H9 (cell line): ENCODE measurements around the gene SPRN. TPM values are rescaled to one million over a fixed set of nuclear protein-coding genes. Genes with fewer than 3 reads are reported as not detected.

Source experiments
- DNase-seq: peaks from one replicate; pipeline ENCODE4 v3.0.0-alpha.2; 2017
- H2AFZ ChIP-seq: one replicate; pipeline ENCODE4 v1.6.1; 2013; ENCODE audit warnings: mild to moderate bottlenecking, low read length, control low read depth, moderate library complexity
- H2AK5ac ChIP-seq: 2 replicates; pipeline ENCODE4 v1.6.1; 2013; ENCODE audit warnings: low read length, control low read depth, mixed read lengths; ENCODE audit not compliant: insufficient read length
- H2BK120ac ChIP-seq: one replicate; pipeline ENCODE4 v1.6.1; 2013; ENCODE audit warnings: low read depth, mild to moderate bottlenecking, low read length, control low read depth, inconsistent platforms; ENCODE audit not compliant: poor library complexity, severe bottlenecking
- H2BK12ac ChIP-seq: 2 replicates; pipeline ENCODE4 v1.6.1; 2013; ENCODE audit warnings: low read length, control low read depth, mixed read lengths, low read depth; ENCODE audit not compliant: insufficient read length
- H2BK15ac ChIP-seq: 2 replicates; pipeline ENCODE4 v1.6.1; 2013; ENCODE audit warnings: low read depth, low read length, control low read depth
- H2BK20ac ChIP-seq: one replicate; pipeline ENCODE4 v1.6.1; 2013; ENCODE audit warnings: low read depth, mild to moderate bottlenecking, low read length, control low read depth, inconsistent platforms; ENCODE audit not compliant: poor library complexity, severe bottlenecking
- H2BK5ac ChIP-seq: 2 replicates; pipeline ENCODE4 v1.6.1; 2013; ENCODE audit warnings: low read length, control low read depth, mixed read lengths; ENCODE audit not compliant: insufficient read length
- H3K14ac ChIP-seq: 2 replicates; pipeline ENCODE4 v1.6.1; 2013; ENCODE audit warnings: low read length, control low read depth; ENCODE audit not compliant: insufficient read depth
- H3K18ac ChIP-seq: 2 replicates; pipeline ENCODE4 v1.6.1; 2013; ENCODE audit warnings: low read depth, mild to moderate bottlenecking, mixed read lengths, low read length, control low read depth; ENCODE audit not compliant: insufficient read length
- H3K23ac ChIP-seq: 2 replicates; pipeline ENCODE4 v1.6.1; 2013; ENCODE audit warnings: low read length, control low read depth, mixed read lengths, low read depth; ENCODE audit not compliant: insufficient read length
- H3K23me2 ChIP-seq: 2 replicates; pipeline ENCODE4 v1.6.1; 2013; ENCODE audit warnings: low read depth, mild to moderate bottlenecking, mixed read lengths, low read length, control low read depth; ENCODE audit not compliant: insufficient read length, poor library complexity, severe bottlenecking
- H3K27ac ChIP-seq: 2 replicates; pipeline ENCODE4 v1.5.1; 2013; ENCODE audit warnings: low read length, control low read depth, mixed read lengths, low read depth; ENCODE audit not compliant: insufficient read length
- H3K27me3 ChIP-seq: 2 replicates; pipeline ENCODE4 v1.6.1; 2013; ENCODE audit warnings: low read length, control low read depth, inconsistent platforms; ENCODE audit not compliant: insufficient read depth
- H3K4ac ChIP-seq: 2 replicates; pipeline ENCODE4 v1.6.1; 2013; ENCODE audit warnings: low read depth, mild to moderate bottlenecking, control low read depth, inconsistent platforms, low read length, moderate library complexity
- H3K4me1 ChIP-seq: 2 replicates; pipeline ENCODE4 v1.6.1; 2013; ENCODE audit warnings: low read length, control low read depth, inconsistent platforms; ENCODE audit not compliant: insufficient read depth
- H3K4me2 ChIP-seq: 2 replicates; pipeline ENCODE4 v1.6.1; 2013; ENCODE audit warnings: low read length, control low read depth, mixed read lengths; ENCODE audit not compliant: insufficient read length, insufficient read depth
- H3K56ac ChIP-seq: 2 replicates; pipeline ENCODE4 v1.6.1; 2013; ENCODE audit warnings: low read depth, mild to moderate bottlenecking, mixed read lengths, low read length, control low read depth; ENCODE audit not compliant: insufficient read length
- H3K79me1 ChIP-seq: 2 replicates; pipeline ENCODE4 v1.6.1; 2013; ENCODE audit warnings: low read depth, mild to moderate bottlenecking, moderate library complexity, low read length, control low read depth, inconsistent platforms; ENCODE audit not compliant: insufficient read depth, poor library complexity, severe bottlenecking
- H3K79me2 ChIP-seq: 2 replicates; pipeline ENCODE4 v1.6.1; 2013; ENCODE audit warnings: low read length, control low read depth, inconsistent platforms; ENCODE audit not compliant: insufficient read depth
- H3K9ac ChIP-seq: 2 replicates; pipeline ENCODE4 v1.6.1; 2013; ENCODE audit warnings: low read length, control low read depth, mixed read lengths; ENCODE audit not compliant: insufficient read length; ENCODE audit errors: extremely low read depth
- H3K9me3 ChIP-seq: one replicate; pipeline ENCODE4 v1.6.1; 2013; ENCODE audit warnings: low read depth, low read length, inconsistent platforms; ENCODE audit not compliant: control insufficient read depth
- H3T11ph ChIP-seq: one replicate; pipeline ENCODE4 v1.6.1; 2013; ENCODE audit warnings: mild to moderate bottlenecking, low read length, control low read depth, inconsistent platforms
- H4K20me1 ChIP-seq: one replicate; pipeline ENCODE4 v1.6.1; 2013; ENCODE audit not compliant: control insufficient read depth, insufficient read length, insufficient read depth
- H4K5ac ChIP-seq: 2 replicates; pipeline ENCODE4 v1.6.1; 2013; ENCODE audit warnings: low read depth, mild to moderate bottlenecking, mixed read lengths, low read length, control low read depth; ENCODE audit not compliant: insufficient read length
- H4K8ac ChIP-seq: replicated peaks from 2 replicates; pipeline ENCODE4 v1.6.1; 2013; ENCODE audit warnings: low read length, control low read depth, mixed read lengths, low read depth; ENCODE audit not compliant: insufficient read length
- H4K91ac ChIP-seq: 2 replicates; pipeline ENCODE4 v1.6.1; 2013; ENCODE audit warnings: low read depth, mild to moderate bottlenecking, moderate library complexity, mixed read lengths, low read length, control low read depth; ENCODE audit not compliant: insufficient read length
- H3K27ac Mint-ChIP-seq, 3 experiments: 2 replicates in 2 of 3; 3 replicates in 1 of 3; pipeline ENCODE4 v1.8.0; 2020 to 2021; ENCODE audit warnings: mixed read lengths in 3 of 3, mild to moderate bottlenecking in 1 of 3, moderate library complexity in 1 of 3
- H3K27me3 Mint-ChIP-seq: 2 replicates; pipeline ENCODE4 v1.8.0; 2021; ENCODE audit warnings: low read depth, mild to moderate bottlenecking, moderate library complexity, mixed read lengths
- H3K36me3 Mint-ChIP-seq, 3 experiments: 2 replicates in 2 of 3; 3 replicates in 1 of 3; pipeline ENCODE4 v1.8.0; 2020 to 2021; ENCODE audit warnings: low read depth in 3 of 3, mixed read lengths in 3 of 3; ENCODE audit not compliant: insufficient read depth in 1 of 3
- H3K4me1 Mint-ChIP-seq, 2 experiments: 2 replicates each; pipeline ENCODE4 v1.8.0; 2020; ENCODE audit warnings: mixed read lengths in 2 of 2
- H3K4me3 Mint-ChIP-seq, 2 experiments: 2 replicates in 1 of 2; 3 replicates in 1 of 2; pipeline ENCODE4 v1.8.0; 2020 to 2021; ENCODE audit warnings: mild to moderate bottlenecking in 2 of 2, mixed read lengths in 2 of 2, moderate library complexity in 1 of 2
- H3K9me3 Mint-ChIP-seq, 2 experiments: 2 replicates in 1 of 2; 3 replicates in 1 of 2; pipeline ENCODE4 v1.8.0; 2020; ENCODE audit warnings: mild to moderate bottlenecking in 2 of 2, mixed read lengths in 2 of 2, moderate library complexity in 1 of 2
- WGBS: extraction: QIAGEN DNeasy Blood & Tissue Kit; methylation state at CpG from one replicate; pipeline ENCODE4 v1.1.7; 2013; ENCODE audit warnings: missing lambda C conversion rate, low lambda C conversion rate, mixed read lengths; ENCODE audit not compliant: insufficient read length; ENCODE audit errors: extremely low coverage; 5-methylcytosine and 5-hydroxymethylcytosine counted together
- total RNA-seq: library from RNA; stranded (reverse); gene quantifications from 2 replicates; pipeline ENCODE4 v1.2.1, GENCODE V29; 2021
- TF ChIP-seq, protein P1 (sequence below): fragments of 200-600 bp; sonication (generic); conservative IDR thresholded peaks from 3 replicates; pipeline ENCODE4 v1.8.0; 2021; ENCODE audit warnings: antibody characterized with exemption, mild to moderate bottlenecking

SPRN gene
- total RNA-seq, 1 experiment from 2014 or later: 0.42 TPM

DNA sequence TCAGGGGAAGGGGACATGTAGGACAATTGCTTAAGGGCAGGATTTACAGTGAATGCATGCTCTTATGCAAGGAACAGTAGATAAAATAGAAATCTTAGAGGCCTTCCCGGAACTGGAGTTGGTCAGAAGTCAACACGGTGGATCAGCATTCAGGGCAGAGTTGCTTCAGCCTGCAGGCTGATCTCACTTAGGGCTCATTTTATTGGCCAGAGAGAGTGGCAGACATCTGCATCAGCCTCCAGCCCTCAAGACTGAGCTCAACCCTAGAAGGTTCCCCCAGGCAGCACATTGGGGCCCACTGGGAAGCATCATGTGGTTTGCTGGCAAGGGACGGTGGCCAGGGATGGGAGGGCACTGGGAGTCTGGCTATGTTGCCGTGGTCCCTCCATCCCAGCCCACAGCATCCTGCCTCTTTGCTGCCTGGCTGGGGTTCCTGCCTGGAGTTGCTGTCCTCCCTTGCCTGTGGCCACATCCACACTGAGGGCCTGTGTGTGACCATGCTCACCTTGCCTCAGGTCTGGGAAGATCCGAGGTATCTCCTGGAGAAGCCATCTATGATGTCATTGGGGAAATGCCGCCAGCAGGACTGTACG, 42.4 kb upstream of the SPRN start:
- no peaks in the 10 kb centered on the region for H3K4me1 Mint-ChIP-seq
- no peaks in the 10 kb centered on the region for H3K79me2 ChIP-seq
- H4K8ac ChIP-seq: no peak overlapping the region
- H2BK5ac ChIP-seq: no peak overlapping the region
- no peak overlapping the region for H3K56ac ChIP-seq
- no peaks in the 10 kb centered on the region for H4K20me1 ChIP-seq
- H3K4me1 ChIP-seq: no peaks in the 10 kb centered on the region
- H3K9me3 ChIP-seq: peaks cover 85% of the 10 kb centered on the region
- no peak overlapping the region for H2BK120ac ChIP-seq
- H3K9ac ChIP-seq: no peak overlapping the region
- peaks cover 9 to 23% (median 15%) of the 10 kb centered on the region in 3 experiments; a peak in 6 of 7 replicates for H3K36me3 Mint-ChIP-seq
- peaks cover 86 to 91% of the 10 kb centered on the region in 2 experiments for H3K9me3 Mint-ChIP-seq
- no peak overlapping the region for H2BK12ac ChIP-seq
- H3T11ph ChIP-seq: no peak overlapping the region
- H2AFZ ChIP-seq: no peak overlapping the region
- H3K4ac ChIP-seq: no peak overlapping the region
- no peak overlapping the region for H3K27ac Mint-ChIP-seq
- no peak overlapping the region for H3K23ac ChIP-seq
- H2AK5ac ChIP-seq: no peak overlapping the region
- H3K4me2 ChIP-seq: no peak overlapping the region
- H3K79me1 ChIP-seq: no peaks in the 10 kb centered on the region
- H3K27me3 Mint-ChIP-seq: peaks cover 4% of the 10 kb centered on the region
- WGBS: no CpG with 5 or more reads among the region's 7 CpGs
- H3K18ac ChIP-seq: no peak overlapping the region
- no peak overlapping the region for H2BK20ac ChIP-seq
- no peak for DNase-seq
- H3K27me3 ChIP-seq: no peaks in the 10 kb centered on the region
- no peaks in the 10 kb centered on the region for H3K23me2 ChIP-seq
- H3K14ac ChIP-seq: no peak overlapping the region
- no peak overlapping the region for H4K5ac ChIP-seq
- H3K27ac ChIP-seq: no peak overlapping the region
- H2BK15ac ChIP-seq: no peak overlapping the region
- H3K4me3 Mint-ChIP-seq: no peak overlapping the region
- H4K91ac ChIP-seq: no peak overlapping the region
- TF ChIP-seq, protein P1, sequence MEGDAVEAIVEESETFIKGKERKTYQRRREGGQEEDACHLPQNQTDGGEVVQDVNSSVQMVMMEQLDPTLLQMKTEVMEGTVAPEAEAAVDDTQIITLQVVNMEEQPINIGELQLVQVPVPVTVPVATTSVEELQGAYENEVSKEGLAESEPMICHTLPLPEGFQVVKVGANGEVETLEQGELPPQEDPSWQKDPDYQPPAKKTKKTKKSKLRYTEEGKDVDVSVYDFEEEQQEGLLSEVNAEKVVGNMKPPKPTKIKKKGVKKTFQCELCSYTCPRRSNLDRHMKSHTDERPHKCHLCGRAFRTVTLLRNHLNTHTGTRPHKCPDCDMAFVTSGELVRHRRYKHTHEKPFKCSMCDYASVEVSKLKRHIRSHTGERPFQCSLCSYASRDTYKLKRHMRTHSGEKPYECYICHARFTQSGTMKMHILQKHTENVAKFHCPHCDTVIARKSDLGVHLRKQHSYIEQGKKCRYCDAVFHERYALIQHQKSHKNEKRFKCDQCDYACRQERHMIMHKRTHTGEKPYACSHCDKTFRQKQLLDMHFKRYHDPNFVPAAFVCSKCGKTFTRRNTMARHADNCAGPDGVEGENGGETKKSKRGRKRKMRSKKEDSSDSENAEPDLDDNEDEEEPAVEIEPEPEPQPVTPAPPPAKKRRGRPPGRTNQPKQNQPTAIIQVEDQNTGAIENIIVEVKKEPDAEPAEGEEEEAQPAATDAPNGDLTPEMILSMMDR: no peak
